Neural cell (in vitro differentiated cells): Measurements from ENCODE around the gene SUPT3H.

Experiments used
- CTCF ChIP-seq: fragments of 450-650 bp; IDR thresholded peaks from 2 replicates; pipeline ENCODE4 v1.5.1; 2014; ENCODE audit warnings: antibody characterized with exemption, mild to moderate bottlenecking, moderate library complexity; ENCODE audit not compliant: poor library complexity, severe bottlenecking
- EP300 ChIP-seq: fragments of 450-650 bp; conservative IDR thresholded peaks from 2 replicates; pipeline ENCODE4 v1.6.1; 2014; ENCODE audit warnings: antibody characterized with exemption, mild to moderate bottlenecking, moderate library complexity; ENCODE audit not compliant: poor library complexity, severe bottlenecking
- EZH2 ChIP-seq: fragments of 200-600, 300-800 bp; shearing (Covaris generic), sonication (generic); IDR thresholded peaks from 2 replicates; pipeline ENCODE4 v1.6.1; 2014; ENCODE audit warnings: antibody characterized with exemption, low read length, borderline replicate concordance, mild to moderate bottlenecking; ENCODE audit not compliant: insufficient read depth, poor library complexity, severe bottlenecking
- POLR2AphosphoS5 ChIP-seq: IDR thresholded peaks from 2 replicates; pipeline ENCODE4 v1.6.1; 2012
- RAD21 ChIP-seq: fragments of 450-650 bp; conservative IDR thresholded peaks from 2 replicates; pipeline ENCODE4 v1.6.1; 2014; ENCODE audit warnings: antibody characterized with exemption, mild to moderate bottlenecking, moderate library complexity
- SMC3 ChIP-seq: fragments of 450-650 bp; conservative IDR thresholded peaks from 2 replicates; pipeline ENCODE4 v1.6.1; 2014; ENCODE audit warnings: antibody characterized with exemption, mild to moderate bottlenecking, moderate library complexity; ENCODE audit not compliant: poor library complexity
- TAF1 ChIP-seq: IDR thresholded peaks from 2 replicates; pipeline ENCODE4 v1.6.1; 2012; ENCODE audit warnings: low read depth

- TF ChIP-seq CTCF = no peak
- no peak for TF ChIP-seq POLR2AphosphoS5
- no peak for TF ChIP-seq EZH2
- TF ChIP-seq EP300 = no peak
- TF ChIP-seq SMC3 = no peak
- TF ChIP-seq TAF1 = no peak
- no peak for TF ChIP-seq RAD21
Observed at GRCh38 chr6:45215759-45216158, 162.0 kb downstream of the SUPT3H start.
